Lower leg skin (tissue), 3 donors: ENCODE measurements around the gene WDR87.
"Not testable (repeated sequence)": the region's sequence is repeated elsewhere in the genome, so short reads cannot be mapped to it uniquely, and the experiment has no call there.

Source experiments
- POLR2A ChIP-seq, 2 donors: fragments of 450-650 bp; IDR thresholded peaks; one replicate each; pipeline ENCODE4 v1.6.1; 2016 to 2017; ENCODE audit warnings: antibody characterized with exemption in 2 of 2, mild to moderate bottlenecking in 1 of 2, moderate library complexity in 1 of 2
- TF ChIP-seq, protein P1 (sequence below), 3 donors: fragments of 450-650 bp; IDR thresholded peaks; one replicate each; pipeline ENCODE4 v1.5.1; 2016; ENCODE audit warnings: antibody characterized with exemption in 3 of 3, mild to moderate bottlenecking in 3 of 3, moderate library complexity in 2 of 3

DNA sequence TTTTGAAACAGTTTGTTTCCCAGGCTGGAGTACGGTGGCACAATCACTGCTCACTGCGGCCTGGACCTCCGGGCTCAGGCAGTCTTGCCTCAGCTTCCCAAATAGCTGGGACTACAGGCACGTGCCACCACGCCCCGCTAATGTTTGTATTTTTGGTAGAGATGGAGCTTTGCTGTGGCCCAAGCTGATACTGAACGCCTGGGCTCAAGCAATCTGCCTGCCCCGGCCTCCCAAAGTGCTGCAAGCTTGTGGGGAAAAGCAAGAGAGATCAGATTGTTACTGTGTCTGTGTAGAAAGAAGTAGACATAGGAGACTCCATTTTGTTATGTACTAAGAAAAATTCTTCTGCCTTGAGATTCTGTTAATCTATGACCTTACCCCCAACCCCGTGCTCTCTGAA, 40.5 kb downstream of the WDR87 start:
- TF ChIP-seq, protein P1, sequence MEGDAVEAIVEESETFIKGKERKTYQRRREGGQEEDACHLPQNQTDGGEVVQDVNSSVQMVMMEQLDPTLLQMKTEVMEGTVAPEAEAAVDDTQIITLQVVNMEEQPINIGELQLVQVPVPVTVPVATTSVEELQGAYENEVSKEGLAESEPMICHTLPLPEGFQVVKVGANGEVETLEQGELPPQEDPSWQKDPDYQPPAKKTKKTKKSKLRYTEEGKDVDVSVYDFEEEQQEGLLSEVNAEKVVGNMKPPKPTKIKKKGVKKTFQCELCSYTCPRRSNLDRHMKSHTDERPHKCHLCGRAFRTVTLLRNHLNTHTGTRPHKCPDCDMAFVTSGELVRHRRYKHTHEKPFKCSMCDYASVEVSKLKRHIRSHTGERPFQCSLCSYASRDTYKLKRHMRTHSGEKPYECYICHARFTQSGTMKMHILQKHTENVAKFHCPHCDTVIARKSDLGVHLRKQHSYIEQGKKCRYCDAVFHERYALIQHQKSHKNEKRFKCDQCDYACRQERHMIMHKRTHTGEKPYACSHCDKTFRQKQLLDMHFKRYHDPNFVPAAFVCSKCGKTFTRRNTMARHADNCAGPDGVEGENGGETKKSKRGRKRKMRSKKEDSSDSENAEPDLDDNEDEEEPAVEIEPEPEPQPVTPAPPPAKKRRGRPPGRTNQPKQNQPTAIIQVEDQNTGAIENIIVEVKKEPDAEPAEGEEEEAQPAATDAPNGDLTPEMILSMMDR (IDR thresholded peaks at IDR 0.05) = not testable (repeated sequence)
- TF ChIP-seq POLR2A (IDR thresholded peaks at IDR 0.05) = not testable (repeated sequence)
